SU-DHL-6 (cell line): ENCODE measurements around the gene SLC5A6.

ENCODE experiments used
- H2AFZ ChIP-seq: fragments of 200-600 bp; sonication (generic); 2 replicates; pipeline ENCODE4 v1.6.1; 2014; ENCODE audit warnings: low read depth, mild to moderate bottlenecking, moderate library complexity, mixed read lengths, antibody characterized with exemption, low read length; ENCODE audit not compliant: severe bottlenecking
- H3F3A ChIP-seq: fragments of 200-600 bp; shearing (Covaris generic); 2 replicates; pipeline ENCODE4 v1.6.0; 2016; ENCODE audit warnings: antibody characterized with exemption, mild to moderate bottlenecking; ENCODE audit not compliant: insufficient read depth
- H3K27ac ChIP-seq: fragments of 200-600 bp; sonication (generic); 2 replicates; pipeline ENCODE4 v1.5.1; 2016; ENCODE audit warnings: low read depth, mild to moderate bottlenecking, low read length, moderate library complexity, mixed read lengths
- H3K27me3 ChIP-seq: fragments of 200-600 bp; sonication (generic), shearing (Covaris generic); 2 replicates; pipeline ENCODE4 v1.6.0; 2014; ENCODE audit warnings: mild to moderate bottlenecking, low read length
- H3K36me3 ChIP-seq: fragments of 200-600 bp; sonication (generic); 2 replicates; pipeline ENCODE4 v1.6.1; 2014; ENCODE audit warnings: mild to moderate bottlenecking, low read length, mixed read lengths
- H3K4me2 ChIP-seq: fragments of 300-600, 200-600 bp; shearing (Covaris generic), sonication (generic); 2 replicates; pipeline ENCODE4 v1.6.0; 2014; ENCODE audit warnings: low read length, low read depth, mild to moderate bottlenecking; ENCODE audit not compliant: poor library complexity, severe bottlenecking
- H3K4me3 ChIP-seq: fragments of 200-600 bp; sonication (generic); 2 replicates; pipeline ENCODE4 v1.5.1; 2014; ENCODE audit warnings: antibody characterized with exemption, low read length, mild to moderate bottlenecking, mixed read lengths; ENCODE audit not compliant: insufficient read depth, poor library complexity, severe bottlenecking
- H3K79me2 ChIP-seq: fragments of 200-600 bp; sonication (generic); 2 replicates; pipeline ENCODE4 v1.6.1; 2014; ENCODE audit warnings: mild to moderate bottlenecking, low read length, moderate library complexity; ENCODE audit not compliant: insufficient read depth
- H3K9ac ChIP-seq: fragments of 200-600 bp; sonication (generic); 2 replicates; pipeline ENCODE4 v1.7.0; 2014; ENCODE audit warnings: mild to moderate bottlenecking, low read length
- H3K9me2 ChIP-seq: fragments of 200-600 bp; sonication (generic); replicated peaks from 2 replicates; pipeline ENCODE4 v1.6.1; 2014; ENCODE audit warnings: low read length; ENCODE audit not compliant: insufficient read depth
- H3K9me3 ChIP-seq: fragments of 200-600 bp; sonication (generic); 2 replicates; pipeline ENCODE4 v1.6.1; 2014; ENCODE audit warnings: low read length, mixed read lengths; ENCODE audit not compliant: insufficient read depth
- H4K20me1 ChIP-seq: fragments of 200-600 bp; sonication (generic); 2 replicates; pipeline ENCODE4 v1.6.1; 2014; ENCODE audit warnings: low read depth, mild to moderate bottlenecking, antibody characterized with exemption, low read length, moderate library complexity, mixed read lengths
- CTCF ChIP-seq: fragments of 200-600 bp; sonication (generic); IDR thresholded peaks from one replicate; pipeline ENCODE4 v1.5.1; 2017; ENCODE audit warnings: antibody characterized with exemption, mild to moderate bottlenecking, low read length, moderate library complexity; ENCODE audit not compliant: insufficient read depth, poor library complexity, severe bottlenecking
- EZH2phosphoT487 ChIP-seq: fragments of 200-600 bp; sonication (generic), shearing (Covaris generic); conservative IDR thresholded peaks from 2 replicates; pipeline ENCODE4 v1.6.1; 2018; ENCODE audit warnings: mild to moderate bottlenecking, antibody characterized with exemption, low read length, moderate library complexity, mixed read lengths

Gene SLC5A6

GRCh38 chr2:27182346-27182745 is 29.7 kb downstream of the SLC5A6 start:
- H3K27ac ChIP-seq, result no peak overlapping the region
- H3K79me2 ChIP-seq, result no peaks in the 10 kb centered on the region
- no peak overlapping the region for H3K4me3 ChIP-seq
- H3K36me3 ChIP-seq, result no peaks in the 10 kb centered on the region
- no peaks in the 10 kb centered on the region for H3K9me2 ChIP-seq
- no peak for TF ChIP-seq CTCF
- TF ChIP-seq EZH2phosphoT487, result no peak
- H3K9ac ChIP-seq, result no peak overlapping the region
- H4K20me1 ChIP-seq, result no peaks in the 10 kb centered on the region
- no peak overlapping the region for H3K4me2 ChIP-seq
- H3K27me3 ChIP-seq, result no peaks in the 10 kb centered on the region
- H3F3A ChIP-seq, result no peaks in the 10 kb centered on the region
- no peak overlapping the region for H2AFZ ChIP-seq
- H3K9me3 ChIP-seq, result no peaks in the 10 kb centered on the region

- Histone ChIP-seq H3K27ac (no peak overlapping the region), H3K27me3 (no peaks in the 10 kb centered on the region), H3K79me2 (no peaks in the 10 kb centered on the region), H3F3A (no peaks in the 10 kb centered on the region), H3K9me2 (no peaks in the 10 kb centered on the region), H3K4me3 (no peak overlapping the region), H3K36me3 (no peaks in the 10 kb centered on the region), H3K4me2 (no peak overlapping the region), H4K20me1 (no peaks in the 10 kb centered on the region), H2AFZ (no peak overlapping the region), H3K9ac (no peak overlapping the region), H3K9me3 (no peaks in the 10 kb centered on the region)
- TF ChIP-seq EZH2phosphoT487 (no peak), CTCF (no peak)
These were observed 32.6 kb downstream of the SLC5A6 start for GRCh38 chr2:27179344-27180000.

- no peak overlapping the region for H3K4me2 ChIP-seq
- no peaks in the 10 kb centered on the region for H3K9me3 ChIP-seq
- no peaks in the 10 kb centered on the region for H4K20me1 ChIP-seq
- H3K4me3 ChIP-seq, result no peak overlapping the region
- H3K9ac ChIP-seq, result no peak overlapping the region
- no peaks in the 10 kb centered on the region for H3K36me3 ChIP-seq
- H3K27me3 ChIP-seq, result no peaks in the 10 kb centered on the region
- H3F3A ChIP-seq, result no peaks in the 10 kb centered on the region
- no peaks in the 10 kb centered on the region for H3K9me2 ChIP-seq
- TF ChIP-seq EZH2phosphoT487 (no peak), CTCF (no peak)
- no peak overlapping the region for H3K27ac ChIP-seq
- H2AFZ ChIP-seq, result no peak overlapping the region
- H3K79me2 ChIP-seq, result no peaks in the 10 kb centered on the region
These were observed 33.6 kb downstream of the SLC5A6 start for GRCh38 chr2:27178469-27178868.
